B cell (primary cell): ENCODE results near the gene MORN1.

Source experiments
- EZH2 ChIP-seq: IDR thresholded peaks from 2 replicates; pipeline ENCODE4 v1.6.1; 2012; ENCODE audit warnings: borderline replicate concordance, low read depth, mild to moderate bottlenecking, moderate library complexity, low read length; ENCODE audit not compliant: insufficient read depth, poor library complexity, severe bottlenecking
- TF ChIP-seq, protein P1 (sequence below): fragments of 200-600 bp; IDR thresholded peaks from one replicate; pipeline ENCODE4 v1.8.0; 2022; ENCODE audit warnings: antibody characterized with exemption, mild to moderate bottlenecking

DNA sequence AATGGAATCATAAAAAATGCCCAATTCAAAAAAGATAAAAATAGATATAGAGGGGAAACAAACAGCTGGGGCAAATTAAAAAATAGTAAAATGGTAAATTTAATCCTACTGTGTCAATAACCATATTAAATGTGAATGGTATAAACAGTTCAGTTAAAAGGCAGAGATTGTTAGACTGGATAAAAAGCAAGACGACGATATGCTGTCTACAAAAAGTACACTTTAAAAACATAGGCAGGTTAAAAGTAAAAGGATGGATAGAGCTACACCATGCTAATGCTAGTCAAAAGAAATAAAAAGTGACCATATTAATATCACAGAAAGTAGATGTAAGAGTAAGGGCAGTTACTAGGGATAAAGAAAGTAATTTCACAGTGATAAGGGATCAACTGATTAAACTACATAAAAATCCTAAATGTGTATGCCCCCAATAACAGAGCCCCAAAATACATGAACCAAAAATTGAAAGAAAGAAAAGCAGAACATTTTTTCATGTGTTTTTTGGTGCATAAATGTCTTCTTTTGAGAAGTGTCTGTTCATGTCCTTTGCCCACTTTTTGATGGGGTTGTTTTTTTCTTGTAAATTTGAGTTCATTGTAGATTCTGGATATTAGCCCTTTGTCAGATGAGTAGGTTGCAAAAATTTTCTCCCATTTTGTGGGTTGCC is 27.4 kb downstream of the MORN1 start:
- TF ChIP-seq, protein P1, sequence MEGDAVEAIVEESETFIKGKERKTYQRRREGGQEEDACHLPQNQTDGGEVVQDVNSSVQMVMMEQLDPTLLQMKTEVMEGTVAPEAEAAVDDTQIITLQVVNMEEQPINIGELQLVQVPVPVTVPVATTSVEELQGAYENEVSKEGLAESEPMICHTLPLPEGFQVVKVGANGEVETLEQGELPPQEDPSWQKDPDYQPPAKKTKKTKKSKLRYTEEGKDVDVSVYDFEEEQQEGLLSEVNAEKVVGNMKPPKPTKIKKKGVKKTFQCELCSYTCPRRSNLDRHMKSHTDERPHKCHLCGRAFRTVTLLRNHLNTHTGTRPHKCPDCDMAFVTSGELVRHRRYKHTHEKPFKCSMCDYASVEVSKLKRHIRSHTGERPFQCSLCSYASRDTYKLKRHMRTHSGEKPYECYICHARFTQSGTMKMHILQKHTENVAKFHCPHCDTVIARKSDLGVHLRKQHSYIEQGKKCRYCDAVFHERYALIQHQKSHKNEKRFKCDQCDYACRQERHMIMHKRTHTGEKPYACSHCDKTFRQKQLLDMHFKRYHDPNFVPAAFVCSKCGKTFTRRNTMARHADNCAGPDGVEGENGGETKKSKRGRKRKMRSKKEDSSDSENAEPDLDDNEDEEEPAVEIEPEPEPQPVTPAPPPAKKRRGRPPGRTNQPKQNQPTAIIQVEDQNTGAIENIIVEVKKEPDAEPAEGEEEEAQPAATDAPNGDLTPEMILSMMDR: no peak
- TF ChIP-seq EZH2: no peak
